Right ventricle myocardium inferior (tissue), 1 donor: Measurements from ENCODE around the gene EML4. TPM values are rescaled to one million over a fixed set of nuclear protein-coding genes. Genes with fewer than 3 reads are reported as not detected.
"Not testable (repeated sequence)": the region's sequence is repeated elsewhere in the genome, so short reads cannot be mapped to it uniquely, and the experiment has no call there.

Experiments used
- ATAC-seq: fragments of 200-7000 bp; cut with Tn5 transposase; one replicate; pipeline ENCODE4 v1.9.1; 2020; ENCODE audit warnings: mild to moderate bottlenecking, moderate library complexity
- DNase-seq: peaks from one replicate; pipeline ENCODE4 v3.0.0; 2021; ENCODE audit errors: missing footprints
- intact Hi-C: fragments of 100-400 bp; cut with DNase I; formaldehyde crosslinking; loops from one replicate; pipeline ENCODE4 v1.11.0; 2022
- total RNA-seq: library from RNA; stranded (reverse); fragmentation: NEBNext Ultra II Directional; extraction: Animal tissue kit (Norgen Biotek cat#: 25700); gene quantifications from one replicate; pipeline ENCODE4 v1.2.1, GENCODE V29; 2021
- donor health status: DM: no; HTN: yes; CAD: no; lungs with severe emphysema.

EML4 gene
- total RNA-seq, 1 donor from 2014 or later = 5.6 TPM

- ATAC-seq (no peak), DNase-seq (no peak)
- intact Hi-C loops = no loop called here
Observed at GRCh38 chr2:42333579-42333978, 164.4 kb downstream of the EML4 start.

- ATAC-seq (no peak), DNase-seq (no peak)
- intact Hi-C loops = no loop called here
Observed at GRCh38 chr2:42334220-42334619, 165.1 kb downstream of the EML4 start.

- intact Hi-C loops, DNase-seq, ATAC-seq: not testable (repeated sequence)
Observed at GRCh38 chr2:42334865-42335264, 165.7 kb downstream of the EML4 start.

GRCh38 chr2:42335514-42336104 is 166.5 kb downstream of the EML4 start:
- intact Hi-C loops = no loop called here
- DNase-seq (no peak), ATAC-seq (no peak)

- intact Hi-C loops = no loop called here
- DNase-seq (no peak), ATAC-seq (no peak)
Observed at GRCh38 chr2:42336361-42336965, 167.3 kb downstream of the EML4 start.

GRCh38 chr2:42337356-42337820 is 168.2 kb downstream of the EML4 start:
- intact Hi-C loops = no loop called here
- ATAC-seq = no peak

GRCh38 chr2:42337846-42338566 is 168.9 kb downstream of the EML4 start:
- no peak for ATAC-seq
- DNase-seq = no peak
- intact Hi-C loops = no loop called here

More at GRCh38 chr2:42337356-42337820, 168.2 kb downstream of the EML4 start:
- DNase-seq = no peak

GRCh38 chr2:42338567-42339190 is 169.5 kb downstream of the EML4 start:
- no peak for ATAC-seq
- intact Hi-C loops = no loop called here
- DNase-seq = no peak

- no peak for ATAC-seq
- intact Hi-C loops = no loop called here
- no peak for DNase-seq
Observed at GRCh38 chr2:42339191-42339912, 170.2 kb downstream of the EML4 start.

GRCh38 chr2:42340045-42340937 is 171.1 kb downstream of the EML4 start:
- no peak for DNase-seq
- intact Hi-C loops = no loop called here
- no peak for ATAC-seq

- ATAC-seq (no peak), DNase-seq (no peak)
- intact Hi-C loops = no loop called here
Observed at GRCh38 chr2:42340938-42341636, 171.9 kb downstream of the EML4 start.

- ATAC-seq (peak; percentile 85), DNase-seq (no peak)
- intact Hi-C loops = no loop called here
Observed at GRCh38 chr2:42342061-42342794, 173.1 kb downstream of the EML4 start.

- DNase-seq (no peak), ATAC-seq (no peak)
- intact Hi-C loops = no loop called here
Observed at GRCh38 chr2:42342795-42343241, 173.7 kb downstream of the EML4 start.

- ATAC-seq = no peak
- no peak for DNase-seq
Observed at GRCh38 chr2:42345986-42346385, 176.8 kb downstream of the EML4 start.

GRCh38 chr2:42346856-42347255 is 177.7 kb downstream of the EML4 start:
- DNase-seq, intact Hi-C loops, ATAC-seq: not testable (repeated sequence)

More at GRCh38 chr2:42345986-42346385, 176.8 kb downstream of the EML4 start:
- intact Hi-C loops = no loop called here

GRCh38 chr2:42347518-42347917 is 178.4 kb downstream of the EML4 start:
- DNase-seq, ATAC-seq, intact Hi-C loops: not testable (repeated sequence)
